ENCODE data around the gene KLRD1.
"Not testable (repeated sequence)": the region's sequence is repeated elsewhere in the genome, so short reads cannot be mapped to it uniquely, and the experiment has no call there.

KLRD1 gene

GRCh38 chr12:10319388-10319787 lies 11.7 kb downstream of the KLRD1 start:
- no peak overlapping the region for H3K4me3 ChIP-seq
- no peak for DNase-seq
- no peaks in the 10 kb centered on the region for H3K9me3 ChIP-seq
- no peaks in the 10 kb centered on the region for H3K27me3 ChIP-seq
- TF ChIP-seq, protein P1, sequence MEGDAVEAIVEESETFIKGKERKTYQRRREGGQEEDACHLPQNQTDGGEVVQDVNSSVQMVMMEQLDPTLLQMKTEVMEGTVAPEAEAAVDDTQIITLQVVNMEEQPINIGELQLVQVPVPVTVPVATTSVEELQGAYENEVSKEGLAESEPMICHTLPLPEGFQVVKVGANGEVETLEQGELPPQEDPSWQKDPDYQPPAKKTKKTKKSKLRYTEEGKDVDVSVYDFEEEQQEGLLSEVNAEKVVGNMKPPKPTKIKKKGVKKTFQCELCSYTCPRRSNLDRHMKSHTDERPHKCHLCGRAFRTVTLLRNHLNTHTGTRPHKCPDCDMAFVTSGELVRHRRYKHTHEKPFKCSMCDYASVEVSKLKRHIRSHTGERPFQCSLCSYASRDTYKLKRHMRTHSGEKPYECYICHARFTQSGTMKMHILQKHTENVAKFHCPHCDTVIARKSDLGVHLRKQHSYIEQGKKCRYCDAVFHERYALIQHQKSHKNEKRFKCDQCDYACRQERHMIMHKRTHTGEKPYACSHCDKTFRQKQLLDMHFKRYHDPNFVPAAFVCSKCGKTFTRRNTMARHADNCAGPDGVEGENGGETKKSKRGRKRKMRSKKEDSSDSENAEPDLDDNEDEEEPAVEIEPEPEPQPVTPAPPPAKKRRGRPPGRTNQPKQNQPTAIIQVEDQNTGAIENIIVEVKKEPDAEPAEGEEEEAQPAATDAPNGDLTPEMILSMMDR (IDR thresholded peaks at IDR 0.05): no peak
- intact Hi-C loops (cut with DNase I; ENCODE audit: low total_unique reads): no loop called here
- no peak overlapping the region for H3K27ac ChIP-seq
- H3K36me3 ChIP-seq: no peaks in the 10 kb centered on the region
- H3K4me1 ChIP-seq: no peaks in the 10 kb centered on the region

GRCh38 chr12:10320643-10321042 lies 13.0 kb downstream of the KLRD1 start:
- no peaks in the 10 kb centered on the region for H3K27me3 ChIP-seq
- intact Hi-C loops (cut with DNase I; ENCODE audit: low total_unique reads): no loop called here
- H3K36me3 ChIP-seq: no peaks in the 10 kb centered on the region
- TF ChIP-seq, protein P1 (IDR thresholded peaks at IDR 0.05): no peak
- H3K4me1 ChIP-seq: no peaks in the 10 kb centered on the region
- DNase-seq: no peak
- no peaks in the 10 kb centered on the region for H3K9me3 ChIP-seq
- H3K4me3 ChIP-seq: no peak overlapping the region
- no peak overlapping the region for H3K27ac ChIP-seq

DNA sequence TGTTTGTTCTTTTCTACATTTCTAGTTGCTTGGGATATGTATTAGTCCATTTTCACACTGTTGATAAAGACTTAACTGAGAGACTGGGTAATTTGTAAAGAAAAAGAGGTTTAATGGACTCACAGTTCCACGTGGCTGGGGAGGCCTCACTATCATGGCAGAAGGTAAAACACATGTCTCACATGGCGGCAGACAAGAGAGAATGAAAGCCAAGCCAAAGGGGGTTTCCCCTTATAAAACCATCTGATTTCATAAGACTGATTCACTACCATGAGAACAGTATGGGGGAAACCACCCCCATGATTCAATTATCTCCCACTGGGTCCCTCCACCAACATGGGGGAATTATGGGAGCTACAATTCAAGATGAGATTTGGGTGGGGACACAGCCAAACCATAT lies 21.0 kb downstream of the KLRD1 start:
- DNase-seq; H3K4me3 ChIP-seq; H3K27ac ChIP-seq; H3K27me3 ChIP-seq; H3K9me3 ChIP-seq; H3K36me3 ChIP-seq; H3K4me1 ChIP-seq; intact Hi-C loops (cut with DNase I; ENCODE audit: low total_unique reads): not testable (repeated sequence)

GRCh38 chr12:10331642-10332239 lies 24.1 kb downstream of the KLRD1 start:
- no peaks in the 10 kb centered on the region for H3K27me3 ChIP-seq
- H3K4me1 ChIP-seq: no peaks in the 10 kb centered on the region
- no peak overlapping the region for H3K27ac ChIP-seq
- H3K4me3 ChIP-seq: no peak overlapping the region
- intact Hi-C loops (cut with DNase I; ENCODE audit: low total_unique reads): loop anchor here (1.0 kb wide), 1 partner anchor 230 kb away; no protein-coding TSS in a partner anchor
- TF ChIP-seq, protein P1 (IDR thresholded peaks at IDR 0.05): peak; percentile 54 to 60
- H3K36me3 ChIP-seq: no peaks in the 10 kb centered on the region
- no peak for DNase-seq
- no peaks in the 10 kb centered on the region for H3K9me3 ChIP-seq

DNA sequence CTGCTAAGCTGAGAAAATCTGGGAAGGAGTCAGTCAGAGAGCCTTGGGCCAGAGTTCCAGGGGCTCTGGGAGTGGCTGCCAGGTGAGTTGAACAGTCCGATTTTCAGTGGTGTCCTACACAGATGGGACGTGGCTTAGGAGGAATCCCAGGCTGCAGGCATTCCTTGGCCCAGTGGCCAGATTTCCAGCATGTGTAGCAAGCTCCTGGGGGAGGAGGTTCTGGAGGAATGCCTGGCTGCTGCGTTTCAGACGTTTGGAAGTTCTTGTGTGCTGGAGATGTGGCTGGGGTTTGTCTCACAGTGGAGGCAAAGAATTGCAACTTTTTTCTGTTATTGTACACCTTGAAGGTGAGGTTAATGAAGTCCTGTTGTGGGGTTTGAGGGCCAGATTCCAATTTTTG lies 28.5 kb downstream of the KLRD1 start:
- H3K27me3 ChIP-seq; intact Hi-C loops (cut with DNase I; ENCODE audit: low total_unique reads); H3K4me3 ChIP-seq; H3K9me3 ChIP-seq; H3K4me1 ChIP-seq; H3K27ac ChIP-seq; H3K36me3 ChIP-seq; DNase-seq: not testable (repeated sequence)

DNA sequence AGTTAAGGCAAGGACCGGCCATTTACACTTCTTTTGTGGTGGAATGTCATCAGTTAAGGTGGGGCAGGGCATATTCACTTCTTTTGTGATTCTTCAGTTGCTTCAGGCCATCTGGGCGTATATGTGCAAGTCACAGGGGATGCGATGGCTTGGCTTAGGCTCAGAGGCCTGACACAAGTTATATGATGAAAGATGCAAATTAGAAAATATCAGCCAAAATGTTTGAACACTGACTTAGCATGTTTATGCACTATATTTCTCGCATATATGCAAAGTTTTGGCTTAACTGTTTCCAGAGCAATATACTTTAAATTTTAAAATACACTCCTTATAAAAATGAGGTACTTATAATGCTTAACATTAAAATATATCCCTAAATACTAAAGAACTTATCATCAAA lies 30.8 kb downstream of the KLRD1 start:
- H3K4me3 ChIP-seq; H3K9me3 ChIP-seq; DNase-seq; H3K4me1 ChIP-seq; H3K36me3 ChIP-seq; H3K27me3 ChIP-seq; H3K27ac ChIP-seq; intact Hi-C loops (cut with DNase I; ENCODE audit: low total_unique reads): not testable (repeated sequence)

GRCh38 chr12:10339053-10339840 lies 31.6 kb downstream of the KLRD1 start:
- TF ChIP-seq, protein P1 (IDR thresholded peaks at IDR 0.05): no peak
- no peaks in the 10 kb centered on the region for H3K27me3 ChIP-seq
- no peaks in the 10 kb centered on the region for H3K36me3 ChIP-seq
- intact Hi-C loops (cut with DNase I; ENCODE audit: low total_unique reads): no loop called here
- H3K27ac ChIP-seq: no peak overlapping the region
- no peak overlapping the region for H3K4me3 ChIP-seq
- no peaks in the 10 kb centered on the region for H3K4me1 ChIP-seq
- no peak for DNase-seq
- no peaks in the 10 kb centered on the region for H3K9me3 ChIP-seq

- H3K9me3 ChIP-seq; H3K4me3 ChIP-seq; H3K4me1 ChIP-seq; DNase-seq; H3K27me3 ChIP-seq; H3K36me3 ChIP-seq; H3K27ac ChIP-seq; intact Hi-C loops (cut with DNase I; ENCODE audit: low total_unique reads): not testable (repeated sequence)
Measured at GRCh38 chr12:10340946-10341345, 33.3 kb downstream of the KLRD1 start.
